ENCODE results near the gene TLCD3A. TPM values are rescaled to one million over a fixed set of nuclear protein-coding genes. Genes with fewer than 3 reads are reported as not detected.

Gene TLCD3A
- polyA plus RNA-seq, 1 donor: 26.5 TPM

Other genes starting within 250 kb of the TLCD3A start
- 24.6 TPM for gene VPS53, start 17.8 kb upstream of the TLCD3A start, polyA plus RNA-seq
- gene GEMIN4, start 19.7 kb downstream of the TLCD3A start, polyA plus RNA-seq: 18.4 TPM
- 149 TPM for gene GLOD4, start 49.7 kb downstream of the TLCD3A start, polyA plus RNA-seq
- 14.7 TPM for gene MRM3, start 49.8 kb downstream of the TLCD3A start, polyA plus RNA-seq
- gene NXN, start 247.2 kb downstream of the TLCD3A start, polyA plus RNA-seq: 22.3 TPM